IgD-negative memory B cell (primary cell): ENCODE data around the gene JCAD. TPM values are rescaled to one million over a fixed set of nuclear protein-coding genes. Genes with fewer than 3 reads are reported as not detected.

Source experiments
- H3K27ac Mint-ChIP-seq, 3 donors: one replicate each; pipeline ENCODE4 v1.8.0; 2020 to 2022; ENCODE audit warnings: mild to moderate bottlenecking in 3 of 3, mixed read lengths in 3 of 3, moderate library complexity in 1 of 3
- H3K27me3 Mint-ChIP-seq: one replicate; pipeline ENCODE4 v1.8.0; 2021; ENCODE audit warnings: mixed read lengths
- H3K36me3 Mint-ChIP-seq: one replicate; pipeline ENCODE4 v1.8.0; 2020; ENCODE audit warnings: mild to moderate bottlenecking, mixed read lengths
- H3K4me1 Mint-ChIP-seq, 3 donors: one replicate each; pipeline ENCODE4 v1.8.0; 2020 to 2022; ENCODE audit warnings: mixed read lengths in 3 of 3, mild to moderate bottlenecking in 1 of 3
- H3K4me3 Mint-ChIP-seq, 4 donors: one replicate each; pipeline ENCODE4 v1.8.0; 2020 to 2022; ENCODE audit warnings: mild to moderate bottlenecking in 4 of 4, mixed read lengths in 4 of 4, moderate library complexity in 3 of 4
- H3K9me3 Mint-ChIP-seq, 3 donors: one replicate each; pipeline ENCODE4 v1.8.0; 2020 to 2021; ENCODE audit warnings: mixed read lengths in 3 of 3, mild to moderate bottlenecking in 1 of 3
- polyA plus RNA-seq: library from polyadenylated mRNA; unstranded; fragments of 300-500 nt; fragmentation: Illumina TruSeq; gene quantifications from one replicate; pipeline ENCODE4 v1.2.3, GENCODE V29; 2021

JCAD gene
- polyA plus RNA-seq, 1 donor from 2014 or later = not detected

- Mint-ChIP-seq H3K36me3 (peaks cover 2% of the 10 kb centered on the region), H3K4me1 (no peaks in the 10 kb centered on the region), H3K4me3 (no peak overlapping the region), H3K9me3 (peaks cover 0 to 3% (median 0%) of the 10 kb centered on the region in 3 donors), H3K27ac (no peak overlapping the region), H3K27me3 (peaks cover 8% of the 10 kb centered on the region)
Measured at GRCh38 chr10:29977171-29977570, 82.2 kb downstream of the JCAD start.

- H3K36me3 Mint-ChIP-seq = peaks cover 2% of the 10 kb centered on the region
- no peak overlapping the region for H3K4me3 Mint-ChIP-seq
- H3K27ac Mint-ChIP-seq = no peak overlapping the region
- H3K4me1 Mint-ChIP-seq = no peaks in the 10 kb centered on the region
- peaks cover 8% of the 10 kb centered on the region for H3K27me3 Mint-ChIP-seq
- H3K9me3 Mint-ChIP-seq = peaks cover 0 to 3% (median 0%) of the 10 kb centered on the region in 3 donors
Measured at GRCh38 chr10:29976134-29976533, 83.3 kb downstream of the JCAD start.

- Mint-ChIP-seq H3K9me3 (peaks cover 0 to 3% (median 0%) of the 10 kb centered on the region in 3 donors), H3K27me3 (peaks cover 8% of the 10 kb centered on the region), H3K27ac (no peak overlapping the region), H3K4me1 (no peaks in the 10 kb centered on the region), H3K4me3 (no peak overlapping the region), H3K36me3 (peaks cover 2% of the 10 kb centered on the region)
Measured at GRCh38 chr10:29974773-29975172, 84.6 kb downstream of the JCAD start.

- Mint-ChIP-seq H3K4me3 (no peak overlapping the region), H3K36me3 (peaks cover 2% of the 10 kb centered on the region), H3K27me3 (peaks cover 6% of the 10 kb centered on the region), H3K9me3 (peaks cover 0 to 3% (median 0%) of the 10 kb centered on the region in 3 donors), H3K4me1 (no peaks in the 10 kb centered on the region), H3K27ac (no peak overlapping the region)
Measured at GRCh38 chr10:29973921-29974320, 85.5 kb downstream of the JCAD start.

GRCh38 chr10:29970576-29970975 lies 88.8 kb downstream of the JCAD start:
- Mint-ChIP-seq H3K27ac (no peak overlapping the region), H3K9me3 (peaks cover 0 to 3% (median 0%) of the 10 kb centered on the region in 3 donors), H3K36me3 (peaks cover 2% of the 10 kb centered on the region), H3K4me3 (no peak overlapping the region), H3K4me1 (no peaks in the 10 kb centered on the region), H3K27me3 (no peaks in the 10 kb centered on the region)

- H3K4me3 Mint-ChIP-seq = no peak overlapping the region
- H3K27ac Mint-ChIP-seq = no peak overlapping the region
- no peaks in the 10 kb centered on the region for H3K27me3 Mint-ChIP-seq
- H3K36me3 Mint-ChIP-seq = peaks cover 2% of the 10 kb centered on the region
- H3K4me1 Mint-ChIP-seq = no peaks in the 10 kb centered on the region
- peaks cover 0 to 3% (median 0%) of the 10 kb centered on the region in 3 donors for H3K9me3 Mint-ChIP-seq
Measured at GRCh38 chr10:29970012-29970396, 89.4 kb downstream of the JCAD start.

GRCh38 chr10:29969255-29970011 lies 90.0 kb downstream of the JCAD start:
- Mint-ChIP-seq H3K4me3 (no peak overlapping the region), H3K27me3 (peaks cover under 1% of the 10 kb centered on the region), H3K9me3 (peaks cover 0 to under 1% (median 0%) of the 10 kb centered on the region in 3 donors), H3K36me3 (no peaks in the 10 kb centered on the region), H3K27ac (no peak overlapping the region), H3K4me1 (no peaks in the 10 kb centered on the region)

GRCh38 chr10:29968585-29968984 lies 90.8 kb downstream of the JCAD start:
- no peaks in the 10 kb centered on the region for H3K4me1 Mint-ChIP-seq
- no peaks in the 10 kb centered on the region for H3K36me3 Mint-ChIP-seq
- no peaks in the 10 kb centered on the region for H3K9me3 Mint-ChIP-seq
- H3K27me3 Mint-ChIP-seq = peaks cover 6% of the 10 kb centered on the region
- no peak overlapping the region for H3K4me3 Mint-ChIP-seq
- H3K27ac Mint-ChIP-seq = no peak overlapping the region

- Mint-ChIP-seq H3K27me3 (peaks cover 6% of the 10 kb centered on the region), H3K36me3 (no peaks in the 10 kb centered on the region), H3K9me3 (no peaks in the 10 kb centered on the region), H3K4me3 (no peak overlapping the region), H3K4me1 (no peaks in the 10 kb centered on the region), H3K27ac (no peak overlapping the region)
Measured at GRCh38 chr10:29966269-29966668, 93.1 kb downstream of the JCAD start.
